ENCODE results near the gene PHF24. TPM values are rescaled to one million over a fixed set of nuclear protein-coding genes. Genes with fewer than 3 reads are reported as not detected.

PHF24 gene
- total RNA-seq, 1 donor from 2014 or later: 0.30 TPM

DNA sequence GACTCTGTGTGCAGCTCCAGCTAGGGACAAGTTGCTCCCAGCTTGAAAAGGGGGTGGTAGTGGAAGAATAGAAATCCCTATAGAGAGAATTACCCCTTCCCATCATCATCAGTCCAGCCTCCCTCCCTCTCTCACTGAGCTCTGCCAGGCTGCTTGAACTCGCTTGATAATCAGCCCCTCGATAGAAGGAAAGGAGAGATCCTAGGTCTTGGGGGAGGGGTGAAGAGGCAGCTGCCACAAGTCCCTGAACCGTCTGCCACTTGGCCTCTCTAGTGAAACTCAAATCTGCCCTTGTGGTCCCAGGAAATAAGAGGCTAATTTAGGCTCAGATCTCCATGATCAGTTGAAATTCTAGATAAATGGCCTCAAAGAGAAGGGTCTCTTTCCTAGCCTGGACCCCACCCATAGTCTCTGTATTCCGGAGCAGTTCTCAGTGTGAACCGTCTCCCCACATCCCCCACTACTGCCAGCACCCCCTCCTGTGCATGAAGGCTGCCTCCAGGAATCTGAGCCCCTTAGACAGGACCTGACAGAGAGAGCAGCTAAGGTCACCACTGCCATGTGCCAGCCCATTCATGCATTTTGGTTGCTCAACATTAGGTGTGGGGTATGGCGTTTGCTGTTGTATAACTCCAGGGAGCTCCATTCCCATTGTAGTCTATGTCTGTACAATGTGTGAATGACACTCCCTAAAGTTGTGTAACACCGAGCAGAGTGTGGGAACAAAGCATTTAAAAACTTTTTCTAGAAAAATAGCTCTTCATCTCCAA is 37.0 kb downstream of the PHF24 start:
- no peak for TF ChIP-seq CTCF (IDR thresholded peaks at IDR 0.05)
- DNase-seq (ENCODE audit: low spot score): no peak
- Mint-ChIP-seq H3K9me3 (ENCODE audit: low read depth) (no peaks in the 10 kb centered on the region), H3K27me3 (ENCODE audit: low read depth) (no peaks in the 10 kb centered on the region), H3K27ac (ENCODE audit: unreplicated experiment) (peak overlapping the region; percentile 92), H3K4me3 (ENCODE audit: unreplicated experiment) (no peak overlapping the region), H3K36me3 (ENCODE audit: low read depth) (peaks cover 10% of the 10 kb centered on the region), H3K4me1 (ENCODE audit: low read depth) (peaks cover 62% of the 10 kb centered on the region)

DNA sequence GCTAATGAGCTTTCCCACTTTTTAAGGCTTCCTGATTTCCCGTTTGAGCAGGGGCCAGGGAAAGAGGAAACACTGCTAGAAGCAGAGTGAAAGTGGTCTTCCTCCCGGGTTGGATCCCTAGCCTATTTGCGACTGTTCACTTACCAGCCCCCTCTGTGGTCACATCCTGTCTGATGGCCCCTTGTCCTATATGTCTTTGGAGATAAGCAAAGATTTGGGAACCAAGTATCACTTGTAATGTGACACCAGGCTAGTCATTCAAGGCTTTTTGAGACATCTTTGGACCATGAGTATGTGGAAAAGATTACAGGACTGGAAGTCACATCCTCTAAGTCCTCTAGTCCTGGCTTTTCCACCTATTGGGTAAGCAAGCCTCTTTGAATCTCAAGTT is 37.6 kb downstream of the PHF24 start:
- TF ChIP-seq CTCF (IDR thresholded peaks at IDR 0.05): no peak
- H3K36me3 Mint-ChIP-seq (ENCODE audit: low read depth): peaks cover 10% of the 10 kb centered on the region

DNA sequence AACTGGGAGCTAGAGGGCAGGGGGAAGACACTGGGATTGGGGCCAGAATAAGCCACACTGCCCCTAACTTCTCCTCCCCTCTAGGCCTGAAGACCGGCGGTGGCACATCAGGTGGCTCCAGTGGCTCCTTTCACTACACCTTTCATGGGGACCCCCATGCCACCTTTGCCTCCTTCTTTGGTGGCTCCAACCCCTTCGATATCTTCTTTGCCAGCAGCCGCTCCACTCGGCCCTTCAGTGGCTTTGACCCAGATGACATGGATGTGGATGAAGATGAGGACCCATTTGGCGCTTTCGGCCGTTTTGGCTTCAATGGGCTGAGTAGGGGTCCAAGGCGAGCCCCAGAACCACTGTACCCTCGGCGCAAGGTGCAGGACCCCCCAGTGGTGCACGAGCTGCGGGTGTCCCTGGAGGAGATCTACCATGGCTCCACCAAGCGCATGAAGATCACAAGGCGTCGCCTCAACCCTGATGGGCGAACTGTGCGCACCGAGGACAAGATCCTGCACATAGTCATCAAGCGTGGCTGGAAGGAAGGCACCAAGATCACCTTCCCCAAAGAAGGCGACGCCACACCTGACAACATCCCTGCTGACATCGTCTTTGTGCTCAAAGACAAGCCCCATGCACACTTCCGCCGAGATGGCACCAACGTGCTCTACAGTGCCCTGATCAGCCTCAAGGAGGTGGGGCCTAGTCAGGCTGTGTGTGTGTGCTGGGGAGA is 38.3 kb downstream of the PHF24 start:
- Mint-ChIP-seq H3K9me3 (ENCODE audit: low read depth) (no peaks in the 10 kb centered on the region), H3K4me1 (ENCODE audit: low read depth) (peaks cover 49% of the 10 kb centered on the region), H3K36me3 (ENCODE audit: low read depth) (peaks cover 10% of the 10 kb centered on the region), H3K27me3 (ENCODE audit: low read depth) (no peaks in the 10 kb centered on the region), H3K27ac (ENCODE audit: unreplicated experiment) (no peak overlapping the region), H3K4me3 (ENCODE audit: unreplicated experiment) (no peak overlapping the region)
- TF ChIP-seq CTCF (IDR thresholded peaks at IDR 0.05): no peak
- DNase-seq (ENCODE audit: low spot score): no peak

More for the DNA sequence above, 37.6 kb downstream of the PHF24 start:
- Mint-ChIP-seq H3K4me3 (ENCODE audit: unreplicated experiment) (no peak overlapping the region), H3K27me3 (ENCODE audit: low read depth) (no peaks in the 10 kb centered on the region), H3K4me1 (ENCODE audit: low read depth) (peaks cover 56% of the 10 kb centered on the region), H3K27ac (ENCODE audit: unreplicated experiment) (peak overlapping the region; percentile 92), H3K9me3 (ENCODE audit: low read depth) (no peaks in the 10 kb centered on the region)
- DNase-seq (ENCODE audit: low spot score): no peak

- peaks cover 46% of the 10 kb centered on the region for H3K4me1 Mint-ChIP-seq (ENCODE audit: low read depth)
- no peak overlapping the region for H3K4me3 Mint-ChIP-seq (ENCODE audit: unreplicated experiment)
- H3K36me3 Mint-ChIP-seq (ENCODE audit: low read depth): peaks cover 10% of the 10 kb centered on the region
- no peak for TF ChIP-seq CTCF (IDR thresholded peaks at IDR 0.05)
- no peaks in the 10 kb centered on the region for H3K27me3 Mint-ChIP-seq (ENCODE audit: low read depth)
- H3K9me3 Mint-ChIP-seq (ENCODE audit: low read depth): no peaks in the 10 kb centered on the region
- DNase-seq (ENCODE audit: low spot score): no peak
- H3K27ac Mint-ChIP-seq (ENCODE audit: unreplicated experiment): no peak overlapping the region
These were observed 38.8 kb downstream of the PHF24 start for GRCh38 chr9:34996905-34997279.

- peaks cover 41% of the 10 kb centered on the region for H3K4me1 Mint-ChIP-seq (ENCODE audit: low read depth)
- peaks cover 10% of the 10 kb centered on the region for H3K36me3 Mint-ChIP-seq (ENCODE audit: low read depth)
- DNase-seq (ENCODE audit: low spot score): no peak
- no peaks in the 10 kb centered on the region for H3K9me3 Mint-ChIP-seq (ENCODE audit: low read depth)
- no peaks in the 10 kb centered on the region for H3K27me3 Mint-ChIP-seq (ENCODE audit: low read depth)
- H3K4me3 Mint-ChIP-seq (ENCODE audit: unreplicated experiment): no peak overlapping the region
- TF ChIP-seq CTCF (IDR thresholded peaks at IDR 0.05): no peak
- no peak overlapping the region for H3K27ac Mint-ChIP-seq (ENCODE audit: unreplicated experiment)
These were observed 39.3 kb downstream of the PHF24 start for GRCh38 chr9:34997379-34997781.
